BLaER1 treated with 17β-estradiol and CSF1 and Interleukin-3, amounts not matched to agents 10 nM and 100 nM (cell line): ENCODE data around the gene COL5A2.

Source experiments
- H3K27ac ChIP-seq, 11 experiments: shearing (Covaris generic); formaldehyde crosslinking; 2 replicates each; pipeline ENCODE4 v1.8.1; 2022
- H3K27me3 ChIP-seq, 11 experiments: shearing (Covaris generic); formaldehyde crosslinking; 2 replicates each; pipeline ENCODE4 v1.8.1; 2022
- H3K36me3 ChIP-seq, 11 experiments: shearing (Covaris generic); formaldehyde crosslinking; 2 replicates each; pipeline ENCODE4 v1.8.1; 2022
- H3K4me1 ChIP-seq, 10 experiments: shearing (Covaris generic); formaldehyde crosslinking; 2 replicates each; pipeline ENCODE4 v1.8.1; 2022
- H3K4me2 ChIP-seq, 11 experiments: shearing (Covaris generic); formaldehyde crosslinking; 2 replicates each; pipeline ENCODE4 v1.8.1; 2022
- H3K4me3 ChIP-seq, 10 experiments: shearing (Covaris generic); formaldehyde crosslinking; 2 replicates each; pipeline ENCODE4 v1.8.1; 2022
- H3K9ac ChIP-seq, 11 experiments: shearing (Covaris generic); formaldehyde crosslinking; 2 replicates each; pipeline ENCODE4 v1.8.1; 2022
- H3K9me3 ChIP-seq, 11 experiments: shearing (Covaris generic); formaldehyde crosslinking; replicated peaks in 1 of 11; 2 replicates each; pipeline ENCODE4 v1.8.1; 2022
- H4K20me1 ChIP-seq, 11 experiments: shearing (Covaris generic); formaldehyde crosslinking; 2 replicates each; pipeline ENCODE4 v1.8.1; 2022
- Cebpa-rat ChIP-seq, 11 experiments: shearing (Covaris generic); IDR thresholded peaks; 2 replicates each; pipeline ENCODE4 v1.8.1; 2022

The COL5A2 gene

DNA sequence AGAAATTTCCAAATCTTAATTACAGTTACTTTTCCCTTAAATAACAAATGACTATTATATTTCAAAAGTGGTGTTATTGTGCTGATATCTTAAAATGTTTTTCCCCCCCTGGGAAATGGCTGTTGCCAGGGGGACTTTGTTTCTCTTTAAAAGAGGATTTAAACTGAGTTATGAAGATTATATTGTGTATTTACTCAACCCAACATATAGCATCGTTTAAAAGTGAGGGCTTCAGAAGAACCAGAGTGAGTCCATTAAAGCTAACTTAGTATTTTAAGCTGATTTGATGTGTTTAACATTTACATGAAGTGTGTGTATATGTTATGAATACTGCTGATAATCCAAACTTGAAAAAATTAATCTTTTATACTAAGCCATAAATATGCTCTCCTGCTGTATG lies 81.6 kb downstream of the COL5A2 start:
- H3K4me1 ChIP-seq = no peaks in the 10 kb centered on the region
- no peak overlapping the region for H3K27ac ChIP-seq
- H3K4me3 ChIP-seq = no peak overlapping the region
- no peaks in the 10 kb centered on the region for H3K36me3 ChIP-seq
- H4K20me1 ChIP-seq = no peaks in the 10 kb centered on the region
- no peak overlapping the region for H3K4me2 ChIP-seq
- no peak for TF ChIP-seq Cebpa-rat (IDR thresholded peaks at IDR 0.05)
- no peaks in the 10 kb centered on the region for H3K27me3 ChIP-seq
- no peak overlapping the region for H3K9ac ChIP-seq
- no peaks in the 10 kb centered on the region for H3K9me3 ChIP-seq

DNA sequence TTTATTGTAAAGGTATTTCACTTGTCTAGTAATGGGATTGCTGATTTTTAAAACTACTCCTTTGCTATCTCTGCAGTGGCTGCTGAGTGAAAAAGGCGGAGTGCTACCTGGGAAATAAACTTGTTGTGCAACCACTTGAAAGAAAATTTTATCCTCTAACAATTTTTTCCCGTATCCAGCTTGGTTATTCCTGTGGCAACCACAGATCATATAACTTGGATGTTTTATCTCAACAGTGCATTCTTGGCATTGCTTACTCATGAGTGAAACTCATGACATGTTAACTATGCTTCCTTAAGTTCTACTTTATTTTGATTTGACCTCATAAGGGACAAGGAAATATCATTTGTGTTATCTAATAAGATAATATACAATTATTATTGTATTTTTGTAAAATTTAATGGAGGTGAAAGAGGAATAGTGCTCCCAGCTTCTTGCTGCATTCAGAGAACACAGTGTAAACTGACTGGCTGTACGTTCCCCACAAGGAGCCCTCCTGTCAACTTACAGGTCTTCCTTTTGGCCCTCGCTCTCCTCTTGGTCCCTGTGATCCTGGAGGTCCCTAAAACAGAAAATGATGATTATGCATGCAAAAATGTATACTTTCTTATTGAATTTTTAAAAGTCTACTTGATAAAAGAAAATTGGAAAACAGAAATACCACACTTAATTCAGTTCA lies 82.7 kb downstream of the COL5A2 start:
- Histone ChIP-seq H3K4me2 (no peak overlapping the region), H3K4me1 (no peaks in the 10 kb centered on the region), H3K9me3 (no peaks in the 10 kb centered on the region), H3K27me3 (no peaks in the 10 kb centered on the region), H3K27ac (no peak overlapping the region), H3K36me3 (no peaks in the 10 kb centered on the region), H3K4me3 (no peak overlapping the region), H4K20me1 (no peaks in the 10 kb centered on the region), H3K9ac (no peak overlapping the region)
- no peak for TF ChIP-seq Cebpa-rat (IDR thresholded peaks at IDR 0.05)

- Histone ChIP-seq H3K9me3 (no peaks in the 10 kb centered on the region), H3K4me1 (no peaks in the 10 kb centered on the region), H3K4me2 (no peak overlapping the region), H3K27ac (no peak overlapping the region), H3K36me3 (no peaks in the 10 kb centered on the region), H3K27me3 (no peaks in the 10 kb centered on the region), H3K4me3 (no peak overlapping the region), H4K20me1 (no peaks in the 10 kb centered on the region), H3K9ac (no peak overlapping the region)
- no peak for TF ChIP-seq Cebpa-rat (IDR thresholded peaks at IDR 0.05)
Observed at GRCh38 chr2:189095101-189095500, 84.5 kb downstream of the COL5A2 start.

- no peak overlapping the region for H3K9ac ChIP-seq
- H3K9me3 ChIP-seq = no peaks in the 10 kb centered on the region
- no peak overlapping the region for H3K4me3 ChIP-seq
- TF ChIP-seq Cebpa-rat (IDR thresholded peaks at IDR 0.05) = no peak
- H3K4me2 ChIP-seq = no peak overlapping the region
- no peak overlapping the region for H3K27ac ChIP-seq
- H4K20me1 ChIP-seq = no peaks in the 10 kb centered on the region
- no peaks in the 10 kb centered on the region for H3K27me3 ChIP-seq
- no peaks in the 10 kb centered on the region for H3K4me1 ChIP-seq
- no peaks in the 10 kb centered on the region for H3K36me3 ChIP-seq
Observed at GRCh38 chr2:189092936-189093335, 86.6 kb downstream of the COL5A2 start.

DNA sequence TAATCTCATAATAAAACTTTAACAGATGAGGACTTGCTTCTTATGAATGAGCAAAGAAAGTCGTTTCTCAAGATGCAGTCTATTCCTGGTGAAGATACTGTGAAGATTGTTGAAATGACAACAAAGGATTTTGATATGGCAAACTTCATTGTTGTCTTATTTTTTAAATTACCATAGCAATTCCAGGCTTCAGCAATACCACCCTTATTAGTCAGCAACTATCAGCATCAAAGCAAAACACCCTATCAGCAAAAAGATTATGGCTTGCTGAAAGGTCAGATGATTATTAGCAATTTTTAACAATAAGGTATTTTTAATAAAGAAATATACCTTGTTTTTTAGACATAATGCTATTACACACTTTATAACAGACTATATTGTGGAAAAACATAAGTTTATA lies 88.3 kb downstream of the COL5A2 start:
- H3K27me3 ChIP-seq = no peaks in the 10 kb centered on the region
- H3K9ac ChIP-seq = no peak overlapping the region
- no peaks in the 10 kb centered on the region for H4K20me1 ChIP-seq
- TF ChIP-seq Cebpa-rat (IDR thresholded peaks at IDR 0.05) = no peak
- no peak overlapping the region for H3K27ac ChIP-seq
- no peak overlapping the region for H3K4me2 ChIP-seq
- no peak overlapping the region for H3K4me3 ChIP-seq
- no peaks in the 10 kb centered on the region for H3K36me3 ChIP-seq
- no peaks in the 10 kb centered on the region for H3K4me1 ChIP-seq
- H3K9me3 ChIP-seq = no peaks in the 10 kb centered on the region

- Histone ChIP-seq H4K20me1 (no peaks in the 10 kb centered on the region), H3K4me3 (no peak overlapping the region), H3K4me1 (no peaks in the 10 kb centered on the region), H3K36me3 (no peaks in the 10 kb centered on the region), H3K27ac (no peak overlapping the region), H3K9ac (no peak overlapping the region), H3K4me2 (no peak overlapping the region), H3K9me3 (no peaks in the 10 kb centered on the region), H3K27me3 (no peaks in the 10 kb centered on the region)
- TF ChIP-seq Cebpa-rat (IDR thresholded peaks at IDR 0.05) = no peak
Observed at GRCh38 chr2:189088591-189089205, 90.9 kb downstream of the COL5A2 start.

DNA sequence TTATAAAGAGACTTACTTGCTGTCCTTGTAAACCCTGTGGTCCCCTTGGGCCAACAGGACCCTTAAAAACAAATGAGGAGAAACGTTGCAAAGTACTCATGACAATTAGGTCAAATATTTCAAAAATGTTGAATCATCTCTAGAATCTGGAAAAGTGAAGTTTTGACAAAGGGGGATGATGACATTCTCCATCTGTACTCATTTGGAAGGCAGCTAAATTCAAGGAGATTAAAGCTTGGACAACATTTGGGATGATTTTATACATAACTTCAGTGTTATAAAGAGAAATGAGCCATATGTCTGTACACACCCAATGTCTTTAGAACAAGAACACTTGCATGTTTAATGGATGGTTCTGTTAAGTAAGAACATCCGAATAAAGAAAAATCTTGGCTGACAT lies 92.9 kb downstream of the COL5A2 start:
- no peaks in the 10 kb centered on the region for H3K27me3 ChIP-seq
- no peaks in the 10 kb centered on the region for H4K20me1 ChIP-seq
- H3K27ac ChIP-seq = no peak overlapping the region
- no peak overlapping the region for H3K9ac ChIP-seq
- no peaks in the 10 kb centered on the region for H3K4me1 ChIP-seq
- H3K4me3 ChIP-seq = no peak overlapping the region
- no peaks in the 10 kb centered on the region for H3K36me3 ChIP-seq
- no peaks in the 10 kb centered on the region for H3K9me3 ChIP-seq
- no peak for TF ChIP-seq Cebpa-rat (IDR thresholded peaks at IDR 0.05)
- no peak overlapping the region for H3K4me2 ChIP-seq

- Histone ChIP-seq H3K4me1 (no peaks in the 10 kb centered on the region), H3K27me3 (no peaks in the 10 kb centered on the region), H3K36me3 (no peaks in the 10 kb centered on the region), H3K27ac (no peak overlapping the region), H3K9ac (no peak overlapping the region), H3K4me3 (no peak overlapping the region), H3K9me3 (no peaks in the 10 kb centered on the region), H4K20me1 (no peaks in the 10 kb centered on the region), H3K4me2 (no peak overlapping the region)
- TF ChIP-seq Cebpa-rat (IDR thresholded peaks at IDR 0.05) = no peak
Observed at GRCh38 chr2:189086250-189086649, 93.3 kb downstream of the COL5A2 start.

DNA sequence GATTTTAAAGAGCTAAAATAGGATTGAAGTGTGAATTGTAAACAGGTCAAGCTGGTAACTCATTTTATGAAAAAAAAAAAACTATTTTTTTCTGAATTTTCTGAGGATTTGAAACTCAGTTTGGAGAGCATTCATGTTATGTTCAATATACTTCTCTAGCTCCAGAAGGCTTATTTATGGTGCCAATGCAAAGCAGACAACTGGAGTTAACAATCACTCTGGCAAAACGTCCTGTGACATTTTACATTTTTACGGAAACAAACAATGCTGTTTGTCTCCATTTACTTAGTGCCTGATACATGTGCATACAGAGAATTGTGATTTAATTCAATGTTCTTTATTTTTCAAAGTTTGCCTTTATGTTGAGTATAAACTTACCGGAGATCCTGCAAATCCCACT lies 96.0 kb downstream of the COL5A2 start:
- no peak overlapping the region for H3K4me2 ChIP-seq
- H4K20me1 ChIP-seq = no peaks in the 10 kb centered on the region
- H3K4me1 ChIP-seq = no peaks in the 10 kb centered on the region
- H3K4me3 ChIP-seq = no peak overlapping the region
- no peak overlapping the region for H3K9ac ChIP-seq
- TF ChIP-seq Cebpa-rat (IDR thresholded peaks at IDR 0.05) = no peak
- H3K27me3 ChIP-seq = no peaks in the 10 kb centered on the region
- no peaks in the 10 kb centered on the region for H3K9me3 ChIP-seq
- H3K27ac ChIP-seq = no peak overlapping the region
- H3K36me3 ChIP-seq = no peaks in the 10 kb centered on the region

DNA sequence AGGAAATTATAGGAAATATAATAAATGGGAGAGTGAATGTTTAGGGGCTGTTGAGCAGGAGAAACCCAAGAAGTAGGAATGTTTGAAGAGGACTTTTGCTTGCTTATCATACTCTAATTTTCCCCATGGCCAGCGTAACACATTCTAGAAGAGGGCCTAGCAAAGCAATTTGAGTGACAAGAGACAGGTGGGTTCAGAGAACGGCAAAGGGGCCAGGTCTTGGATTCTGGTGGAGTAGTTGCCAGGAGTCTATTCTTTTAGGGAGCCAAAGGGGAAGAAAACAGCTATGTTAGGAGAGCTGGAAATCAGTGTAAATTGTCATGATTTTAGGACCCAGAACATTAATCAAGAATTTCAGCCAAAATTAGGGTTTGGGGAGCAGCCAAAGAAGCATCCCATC lies 96.5 kb downstream of the COL5A2 start:
- Histone ChIP-seq H3K27me3 (no peaks in the 10 kb centered on the region), H3K9ac (no peak overlapping the region), H3K36me3 (no peaks in the 10 kb centered on the region), H3K27ac (no peak overlapping the region), H4K20me1 (no peaks in the 10 kb centered on the region), H3K4me2 (no peak overlapping the region), H3K4me1 (no peaks in the 10 kb centered on the region), H3K9me3 (no peaks in the 10 kb centered on the region), H3K4me3 (no peak overlapping the region)
- TF ChIP-seq Cebpa-rat (IDR thresholded peaks at IDR 0.05) = no peak
